Epithelial cell of umbilical artery (primary cell): ENCODE data around the gene PRR27. TPM values are rescaled to one million over a fixed set of nuclear protein-coding genes. Genes with fewer than 3 reads are reported as not detected.

Experiments used
- total RNA-seq: library from RNA; depleted of rRNA; stranded (reverse); fragments of >200 nt; gene quantifications from 2 replicates; pipeline ENCODE4 v1.2.3, GENCODE V29; 2014

The PRR27 gene
- total RNA-seq, result not detected in 2 replicates

GRCh38 chr4:70153937-70154336, at the start of gene PRR27:
Gene PRR27, plus strand, starts transcription at chr4:70154237. Its CDS starts 139 bp downstream, at chr4:70154376.

DNA sequence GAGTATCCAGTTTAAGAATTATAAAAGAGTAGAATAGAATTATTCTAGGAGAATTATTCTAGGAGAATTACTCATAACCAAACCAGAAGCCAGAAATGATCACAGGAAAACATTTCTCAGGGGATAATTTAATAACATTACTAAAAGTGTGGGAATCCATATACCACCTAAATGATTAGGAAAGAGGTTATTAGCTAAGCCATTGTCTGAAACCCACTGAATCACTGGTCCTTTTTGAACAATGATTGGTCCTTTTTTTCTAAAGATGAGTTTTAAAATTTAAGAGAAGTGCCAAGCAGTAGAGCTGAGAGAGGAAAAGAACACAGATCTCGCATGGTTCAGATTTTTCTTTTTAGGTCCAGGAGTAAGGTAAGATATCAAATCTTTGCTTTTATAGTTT, 41.4 kb downstream of the PRR27 start, which contains the start of gene ODAM:
ODAM (plus strand) TSS at position 301 of the 400 bp plus-strand sequence. CDS start 819 bp downstream, outside the sequence.

Other genes with a start within 250 kb of the PRR27 start
- gene CSN1S1, start 223.2 kb upstream of the PRR27 start, total RNA-seq, result 0.30 and 0.32 TPM in 2 replicates
- gene CSN2, start 188.5 kb upstream of the PRR27 start, total RNA-seq, result not detected in 2 replicates
- gene STATH, start 158.3 kb upstream of the PRR27 start, total RNA-seq, result not detected in 2 replicates
- not detected in 2 replicates for gene HTN3, start 125.8 kb upstream of the PRR27 start, total RNA-seq
- gene HTN1, start 103.8 kb upstream of the PRR27 start, total RNA-seq, result not detected in 2 replicates
- not detected in 2 replicates for gene ODAM, start 41.5 kb downstream of the PRR27 start, total RNA-seq
- gene FDCSP, start 71.9 kb downstream of the PRR27 start, total RNA-seq, result not detected in 2 replicates
- gene CSN3, start 88.4 kb downstream of the PRR27 start, total RNA-seq, result not detected in 2 replicates
- not detected in 2 replicates for gene CABS1, start 180.7 kb downstream of the PRR27 start, total RNA-seq
- not detected in 2 replicates for gene SMR3A, start 206.5 kb downstream of the PRR27 start, total RNA-seq
- gene SMR3B, start 228.9 kb downstream of the PRR27 start, total RNA-seq, result not detected in 2 replicates
- gene OPRPN, start 243.7 kb downstream of the PRR27 start, total RNA-seq, result not detected in 2 replicates